BJ (cell line): Measurements from ENCODE around the gene BEND6. TPM values are rescaled to one million over a fixed set of nuclear protein-coding genes. Genes with fewer than 3 reads are reported as not detected.

Experiments used
- CTCF ChIA-PET: fragments of 350-600 bp; formaldehyde crosslinking; extraction: SDS; loops from one replicate; lab custom pipeline; 2021; ENCODE audit warnings: antibody characterized with exemption, inconsistent platforms; lab: Yijun Ruan, JAX
- POLR2A ChIA-PET: fragments of 300-600 bp; sonication (Branson Sonifier 250); formaldehyde crosslinking; extraction: SDS; loops from one replicate; lab custom pipeline; 2021; ENCODE audit warnings: antibody characterized with exemption; lab: Charles Lee
- DNase-seq: peaks from one replicate; pipeline ENCODE4 v3.0.0-alpha.2; 2011; ENCODE audit warnings: low read depth
- H3K27me3 ChIP-seq: 2 replicates; pipeline ENCODE4 v1.6.0; 2011; ENCODE audit warnings: low read length; ENCODE audit not compliant: control insufficient read depth, insufficient read depth
- H3K36me3 ChIP-seq: 2 replicates; pipeline ENCODE4 v1.5.1; 2011; ENCODE audit warnings: low read length; ENCODE audit not compliant: control insufficient read depth, insufficient read depth
- H3K4me3 ChIP-seq: 2 replicates; pipeline ENCODE4 v1.5.1; 2011; ENCODE audit warnings: low read depth, mild to moderate bottlenecking, control low read depth, low read length
- CTCF ChIP-seq: IDR thresholded peaks from 2 replicates; pipeline ENCODE4 v1.5.1; 2011; ENCODE audit warnings: low read depth, mild to moderate bottlenecking, control low read depth, inconsistent platforms, low read length, moderate library complexity; ENCODE audit not compliant: insufficient read depth
- polyA plus RNA-seq: library from polyadenylated mRNA; depleted of rRNA; stranded (reverse); fragments of >200 nt; gene quantifications from 2 replicates; pipeline ENCODE4 v1.2.3, GENCODE V29; 2011

Gene BEND6
- polyA plus RNA-seq, 1 experiment: 4.8 TPM

GRCh38 chr6:57013521-57013926 lies 58.6 kb downstream of the BEND6 start:
- peak; percentile 51 for DNase-seq
- no peak for TF ChIP-seq CTCF
- ChIA-PET POLR2A (no interaction called here), CTCF (interaction anchor here (0.7 to 1.9 kb wide), 4 partner anchors 109 to 322 kb away, joined by 3 to 6 read pairs (median 3); no protein-coding TSS in a partner anchor)
- H3K27me3 ChIP-seq: no peaks in the 10 kb centered on the region
- no peaks in the 10 kb centered on the region for H3K36me3 ChIP-seq
- no peak overlapping the region for H3K4me3 ChIP-seq

- no peak for TF ChIP-seq CTCF
- Histone ChIP-seq H3K36me3 (no peaks in the 10 kb centered on the region), H3K27me3 (no peaks in the 10 kb centered on the region), H3K4me3 (no peak overlapping the region)
- POLR2A ChIA-PET: no interaction called here
- no peak for DNase-seq
- CTCF ChIA-PET: interaction anchor here (5.7 kb wide), 1 partner anchor 114 kb away, joined by 71 read pairs; no protein-coding TSS in a partner anchor
These were observed 62.2 kb downstream of the BEND6 start for GRCh38 chr6:57017069-57017468.

GRCh38 chr6:57017841-57018240 lies 62.9 kb downstream of the BEND6 start:
- ChIA-PET POLR2A (no interaction called here), CTCF (interaction anchor here (0.6 to 5.7 kb wide), 3 partner anchors 14 to 115 kb away, joined by 3 to 71 read pairs (median 12); partner anchors contain the start of gene BEND6)
- DNase-seq: no peak
- Histone ChIP-seq H3K27me3 (no peaks in the 10 kb centered on the region), H3K36me3 (no peaks in the 10 kb centered on the region), H3K4me3 (no peak overlapping the region)
- TF ChIP-seq CTCF: no peak

- DNase-seq: no peak
- no peak for TF ChIP-seq CTCF
- Histone ChIP-seq H3K36me3 (no peaks in the 10 kb centered on the region), H3K4me3 (no peak overlapping the region), H3K27me3 (no peaks in the 10 kb centered on the region)
- ChIA-PET POLR2A (no interaction called here), CTCF (interaction anchor here (1.0 to 5.7 kb wide), 4 partner anchors 12 to 297 kb away, joined by 3 to 71 read pairs (median 10); partner anchors contain the start of genes BEND6 and PRIM2)
These were observed 64.5 kb downstream of the BEND6 start for GRCh38 chr6:57019434-57019833.

GRCh38 chr6:57021086-57021720 lies 66.3 kb downstream of the BEND6 start:
- Histone ChIP-seq H3K4me3 (no peak overlapping the region), H3K36me3 (no peaks in the 10 kb centered on the region), H3K27me3 (no peaks in the 10 kb centered on the region)
- TF ChIP-seq CTCF: peak; percentile 43
- POLR2A ChIA-PET: no interaction called here
- DNase-seq: peak; percentile 19
- CTCF ChIA-PET: interaction anchor here (0.7 to 5.7 kb wide), 22 partner anchors 10 to 295 kb away, joined by 3 to 71 read pairs (median 4); partner anchors contain the start of genes BEND6, KIAA1586 and PRIM2
